WTC11 (cell line): ENCODE measurements around the gene PREP. TPM values are rescaled to one million over a fixed set of nuclear protein-coding genes. Genes with fewer than 3 reads are reported as not detected.

ENCODE experiments used
- AFF4 ChIP-seq: sonication (generic); formaldehyde crosslinking; IDR thresholded peaks from 2 replicates; pipeline ENCODE4 v1.8.1; 2023; ENCODE audit warnings: mild to moderate bottlenecking, missing genetic modification reagents, borderline replicate concordance
- ARID4B ChIP-seq: sonication (generic); formaldehyde crosslinking; IDR thresholded peaks from 2 replicates; pipeline ENCODE4 v1.8.0; 2023; ENCODE audit warnings: missing genetic modification reagents, mild to moderate bottlenecking, borderline replicate concordance
- ATF1 ChIP-seq: sonication (generic); formaldehyde crosslinking; IDR thresholded peaks from 2 replicates; pipeline ENCODE4 v1.8.1; 2023; ENCODE audit warnings: mild to moderate bottlenecking, moderate library complexity, missing genetic modification reagents
- ATF6 ChIP-seq: sonication (generic); formaldehyde crosslinking; IDR thresholded peaks from 2 replicates; pipeline ENCODE4 v1.8.1; 2023; ENCODE audit warnings: mild to moderate bottlenecking, missing genetic modification reagents
- E2F4 ChIP-seq: sonication (generic); formaldehyde crosslinking; IDR thresholded peaks from 2 replicates; pipeline ENCODE4 v1.8.1; 2022; ENCODE audit warnings: low read depth, mild to moderate bottlenecking, moderate library complexity, missing genetic modification reagents, borderline replicate concordance
- ERG ChIP-seq: fragments of 250-450 bp; sonication (Bioruptor Pico); IDR thresholded peaks from 2 replicates; pipeline ENCODE4 v1.8.0; 2021; ENCODE audit warnings: mild to moderate bottlenecking
- GRHL2 ChIP-seq: fragments of 250-450 bp; sonication (Bioruptor Pico); IDR thresholded peaks from 2 replicates; pipeline ENCODE4 v1.8.0; 2022; ENCODE audit warnings: mild to moderate bottlenecking, moderate library complexity; ENCODE audit not compliant: insufficient replicate concordance, severe bottlenecking
- IRF1 ChIP-seq: sonication (generic); formaldehyde crosslinking; IDR thresholded peaks from 2 replicates; pipeline ENCODE4 v1.8.0; 2023; ENCODE audit warnings: missing genetic modification reagents
- IRF2 ChIP-seq: sonication (generic); formaldehyde crosslinking; IDR thresholded peaks from 2 replicates; pipeline ENCODE4 v1.8.0; 2022; ENCODE audit warnings: low read depth, missing genetic modification reagents, borderline replicate concordance
- JUN ChIP-seq: sonication (generic); formaldehyde crosslinking; IDR thresholded peaks from 2 replicates; pipeline ENCODE4 v1.8.0; 2023; ENCODE audit warnings: mild to moderate bottlenecking, missing genetic modification reagents
- MLX ChIP-seq: sonication (generic); formaldehyde crosslinking; IDR thresholded peaks from 2 replicates; pipeline ENCODE4 v1.8.1; 2023; ENCODE audit warnings: mild to moderate bottlenecking, missing genetic modification reagents, moderate library complexity
- NR2C2 ChIP-seq: sonication (generic); formaldehyde crosslinking; IDR thresholded peaks from 2 replicates; pipeline ENCODE4 v1.8.0; 2022; ENCODE audit warnings: mild to moderate bottlenecking, missing genetic modification reagents
- RELA ChIP-seq: sonication (generic); formaldehyde crosslinking; IDR thresholded peaks from 2 replicates; pipeline ENCODE4 v1.8.1; 2022; ENCODE audit warnings: missing genetic modification reagents, mild to moderate bottlenecking, borderline replicate concordance
- RORB ChIP-seq: fragments of 250-450 bp; sonication (Bioruptor Pico); IDR thresholded peaks from 2 replicates; pipeline ENCODE4 v1.9.0; 2021; ENCODE audit warnings: mild to moderate bottlenecking
- TEAD1 ChIP-seq: sonication (generic); formaldehyde crosslinking; IDR thresholded peaks from 2 replicates; pipeline ENCODE4 v1.8.0; 2022; ENCODE audit warnings: mild to moderate bottlenecking, missing genetic modification reagents
- ZBTB43 ChIP-seq: sonication (generic); formaldehyde crosslinking; IDR thresholded peaks from 2 replicates; pipeline ENCODE4 v1.8.1; 2023; ENCODE audit warnings: mild to moderate bottlenecking, missing genetic modification reagents
- total RNA-seq: library from RNA; stranded (reverse); gene quantifications from 3 replicates; pipeline ENCODE4 v1.2.3, GENCODE V29; 2021

Gene PREP
- total RNA-seq, 1 experiment from 2014 or later = 58.8 TPM

- TF ChIP-seq AFF4 (no peak), ATF6 (CRISPR knock-in tag) (no peak), ERG (no peak), E2F4 (no peak), ATF1 (CRISPR knock-in tag) (no peak), MLX (CRISPR knock-in tag) (no peak), RORB (CRISPR knock-in tag) (no peak), JUN (CRISPR knock-in tag) (no peak), GRHL2 (no peak), ZBTB43 (CRISPR knock-in tag) (0 out of 2 replicates have a peak, but pooled peaks have one; percentile 1), IRF2 (CRISPR knock-in tag) (no peak), NR2C2 (CRISPR knock-in tag) (no peak), ARID4B (CRISPR knock-in tag) (no peak), RELA (CRISPR knock-in tag) (no peak), TEAD1 (CRISPR knock-in tag) (peak; percentile 41; the same call in 1 of the 2 replicates), IRF1 (CRISPR knock-in tag) (no peak)
These were observed at the start of gene PREP (continued) for GRCh38 chr6:105402939-105403935.
